Coronary artery (tissue), 2 donors: ENCODE data around the gene DECR2.

ENCODE experiments used
- DNase-seq: peaks from one replicate; pipeline ENCODE4 v3.0.0-alpha.2; 2017; ENCODE audit warnings: low spot score
- H3K27ac ChIP-seq, 2 donors: fragments of 200-600 bp; sonication (generic); one replicate each; pipeline ENCODE4 v1.5.1; 2016 to 2019
- H3K4me3 ChIP-seq: fragments of 200-600 bp; sonication (generic); 2 replicates; pipeline ENCODE4 v1.5.1; 2016; ENCODE audit warnings: mild to moderate bottlenecking, moderate library complexity
- TF ChIP-seq, protein P1 (sequence below): fragments of 200-600 bp; sonication (generic); IDR thresholded peaks from one replicate; pipeline ENCODE4 v1.5.1; 2019; ENCODE audit warnings: antibody characterized with exemption

DECR2 gene

GRCh38 chr16:399340-400019 is 2.2 kb upstream of the DECR2 start:
- DNase-seq: no peak
- TF ChIP-seq, protein P1, sequence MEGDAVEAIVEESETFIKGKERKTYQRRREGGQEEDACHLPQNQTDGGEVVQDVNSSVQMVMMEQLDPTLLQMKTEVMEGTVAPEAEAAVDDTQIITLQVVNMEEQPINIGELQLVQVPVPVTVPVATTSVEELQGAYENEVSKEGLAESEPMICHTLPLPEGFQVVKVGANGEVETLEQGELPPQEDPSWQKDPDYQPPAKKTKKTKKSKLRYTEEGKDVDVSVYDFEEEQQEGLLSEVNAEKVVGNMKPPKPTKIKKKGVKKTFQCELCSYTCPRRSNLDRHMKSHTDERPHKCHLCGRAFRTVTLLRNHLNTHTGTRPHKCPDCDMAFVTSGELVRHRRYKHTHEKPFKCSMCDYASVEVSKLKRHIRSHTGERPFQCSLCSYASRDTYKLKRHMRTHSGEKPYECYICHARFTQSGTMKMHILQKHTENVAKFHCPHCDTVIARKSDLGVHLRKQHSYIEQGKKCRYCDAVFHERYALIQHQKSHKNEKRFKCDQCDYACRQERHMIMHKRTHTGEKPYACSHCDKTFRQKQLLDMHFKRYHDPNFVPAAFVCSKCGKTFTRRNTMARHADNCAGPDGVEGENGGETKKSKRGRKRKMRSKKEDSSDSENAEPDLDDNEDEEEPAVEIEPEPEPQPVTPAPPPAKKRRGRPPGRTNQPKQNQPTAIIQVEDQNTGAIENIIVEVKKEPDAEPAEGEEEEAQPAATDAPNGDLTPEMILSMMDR: no peak
- Histone ChIP-seq H3K4me3 (no peak overlapping the region), H3K27ac (peak overlapping the region in 1 of 2 donors; percentile 98)

- Histone ChIP-seq H3K27ac (peak overlapping the region in 1 of 2 donors; percentile 98), H3K4me3 (peak overlapping the region; percentile 86)
- TF ChIP-seq, protein P1: no peak
- DNase-seq: no peak
Observed at GRCh38 chr16:400061-400591, 1.6 kb upstream of the DECR2 start.

DNA sequence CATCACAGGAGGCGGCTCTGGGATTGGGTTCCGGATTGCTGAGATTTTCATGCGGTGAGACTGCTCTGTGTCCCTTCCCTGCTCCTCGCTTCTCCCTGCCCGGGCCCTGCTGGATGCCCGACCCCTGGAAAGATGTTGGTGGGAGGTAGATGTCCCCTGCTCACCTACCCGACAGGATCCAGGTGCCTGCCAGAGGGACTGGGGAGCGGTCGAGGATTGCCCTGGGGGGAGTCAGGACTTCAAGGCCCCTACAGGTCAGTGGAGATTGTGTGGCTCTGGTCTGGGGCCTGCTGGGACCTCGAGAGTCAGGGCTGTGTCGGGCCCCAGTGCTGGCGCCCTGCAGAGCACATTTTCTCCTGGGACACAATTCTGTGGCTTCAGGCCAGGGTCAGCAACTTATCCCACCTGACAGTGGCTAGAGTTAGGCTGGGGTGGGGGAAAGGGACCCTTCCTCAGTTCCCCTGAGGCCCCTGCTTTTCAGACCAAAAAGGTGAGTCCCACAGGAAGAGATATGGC is 3.3 kb downstream of the DECR2 start:
- Histone ChIP-seq H3K4me3 (no peak overlapping the region), H3K27ac (no peak overlapping the region)
- DNase-seq: no peak
- TF ChIP-seq, protein P1: no peak

DNA sequence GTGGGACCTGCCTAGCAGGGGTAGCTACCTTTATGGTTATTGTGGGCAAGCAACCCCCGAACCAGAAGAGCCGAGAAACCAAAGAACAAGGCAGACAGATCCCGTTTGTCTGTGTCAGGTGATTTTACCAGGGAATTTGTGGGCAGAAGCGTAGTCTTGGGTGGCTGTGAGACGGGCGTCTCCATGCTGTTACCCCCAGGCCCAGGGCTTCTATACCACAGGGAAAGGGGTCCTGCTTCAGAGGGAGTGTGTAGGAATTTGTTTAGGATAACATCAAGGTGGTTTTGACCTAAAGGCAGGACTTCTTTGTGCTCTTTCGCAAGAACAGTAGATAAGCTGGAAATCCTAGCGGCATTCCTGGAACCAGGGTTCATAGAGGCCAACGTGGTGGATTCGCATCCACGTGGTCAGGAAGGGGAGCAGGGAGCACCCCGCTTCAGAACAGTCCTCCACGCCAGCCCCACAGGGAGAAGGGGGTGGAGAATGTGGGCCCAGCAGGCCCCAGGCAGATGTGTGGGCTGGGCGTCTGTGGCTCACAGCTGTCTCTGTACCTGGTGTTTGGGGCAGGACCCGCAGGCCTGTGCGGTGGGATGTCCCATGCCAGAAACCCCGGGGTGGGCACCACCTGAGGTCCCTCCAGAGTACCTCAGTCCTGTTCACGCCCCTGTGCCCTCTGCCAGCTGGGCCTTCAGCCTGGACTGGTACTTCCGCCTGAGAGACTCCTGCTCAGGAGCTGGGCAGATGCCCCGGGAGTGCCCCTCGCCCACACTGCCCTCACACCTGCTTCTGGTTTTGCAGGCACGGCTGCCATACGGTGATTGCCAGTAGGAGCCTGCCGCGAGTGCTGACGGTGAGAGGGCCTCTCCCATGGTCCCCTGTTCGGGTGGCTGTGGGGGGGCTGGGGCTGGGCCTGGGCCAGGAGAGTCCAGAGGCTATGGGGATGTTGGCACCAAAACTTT is 4.1 kb downstream of the DECR2 start:
- TF ChIP-seq, protein P1: no peak
- H3K27ac ChIP-seq: no peak overlapping the region
- H3K4me3 ChIP-seq: no peak overlapping the region
- no peak for DNase-seq

GRCh38 chr16:407253-407652 is 5.6 kb downstream of the DECR2 start:
- TF ChIP-seq, protein P1: no peak
- no peak for DNase-seq
- no peak overlapping the region for H3K27ac ChIP-seq
- H3K4me3 ChIP-seq: no peak overlapping the region

- no peak overlapping the region for H3K4me3 ChIP-seq
- TF ChIP-seq, protein P1: no peak
- no peak for DNase-seq
- H3K27ac ChIP-seq: no peak overlapping the region
Observed at GRCh38 chr16:410516-411178, 9.0 kb downstream of the DECR2 start.
